OCI-M1 (cell line): ENCODE data around the gene GRM5.

Experiments
- DNase-seq: peaks from one replicate; lab custom pipeline; 2025; lab: John Stamatoyannopoulos, UW

GRM5 gene

GRCh38 chr11:88697139-88697538 is 368.6 kb downstream of the GRM5 start:
- no peak for DNase-seq

GRCh38 chr11:88695689-88696414 is 369.9 kb downstream of the GRM5 start:
- peak; percentile 44 for DNase-seq

- no peak for DNase-seq
Observed at GRCh38 chr11:88692306-88693086, 373.3 kb downstream of the GRM5 start.

GRCh38 chr11:88689548-88690240 is 376.1 kb downstream of the GRM5 start:
- no peak for DNase-seq

GRCh38 chr11:88683024-88683423 is 382.8 kb downstream of the GRM5 start:
- no peak for DNase-seq

GRCh38 chr11:88680806-88681205 is 385.0 kb downstream of the GRM5 start:
- DNase-seq, result peak; percentile 52

GRCh38 chr11:88666364-88666763 is 399.4 kb downstream of the GRM5 start:
- no peak for DNase-seq

GRCh38 chr11:88657076-88657738 is 408.6 kb downstream of the GRM5 start:
- DNase-seq, result peak; percentile 81

GRCh38 chr11:88656283-88656682 is 409.5 kb downstream of the GRM5 start:
- DNase-seq, result peak; percentile 48

- DNase-seq, result no peak
Observed at GRCh38 chr11:88655656-88656055, 410.1 kb downstream of the GRM5 start.

GRCh38 chr11:88655196-88655595 is 410.6 kb downstream of the GRM5 start:
- no peak for DNase-seq

GRCh38 chr11:88651556-88651955 is 414.2 kb downstream of the GRM5 start:
- no peak for DNase-seq

- DNase-seq, result no peak
Observed at GRCh38 chr11:88644724-88645123, 421.1 kb downstream of the GRM5 start.

- DNase-seq, result no peak
Observed at GRCh38 chr11:88632163-88632562, 433.6 kb downstream of the GRM5 start.

GRCh38 chr11:88631497-88631896 is 434.3 kb downstream of the GRM5 start:
- no peak for DNase-seq

- no peak for DNase-seq
Observed at GRCh38 chr11:88629496-88629895, 436.3 kb downstream of the GRM5 start.

GRCh38 chr11:88626216-88626615 is 439.6 kb downstream of the GRM5 start:
- DNase-seq, result no peak

- no peak for DNase-seq
Observed at GRCh38 chr11:88623531-88623930, 442.3 kb downstream of the GRM5 start.

- no peak for DNase-seq
Observed at GRCh38 chr11:88620568-88621130, 445.1 kb downstream of the GRM5 start.

GRCh38 chr11:88619656-88620385 is 446.0 kb downstream of the GRM5 start:
- no peak for DNase-seq

GRCh38 chr11:88619071-88619425 is 446.7 kb downstream of the GRM5 start:
- no peak for DNase-seq
